ENCODE results near the gene CST6. TPM values are rescaled to one million over a fixed set of nuclear protein-coding genes. Genes with fewer than 3 reads are reported as not detected.

The CST6 gene
- total and polyA plus RNA-seq, 2 of the 13 experiments (the other 11 are each of a cell fraction or from before 2014, with no cell fraction given) = not detected

DNA sequence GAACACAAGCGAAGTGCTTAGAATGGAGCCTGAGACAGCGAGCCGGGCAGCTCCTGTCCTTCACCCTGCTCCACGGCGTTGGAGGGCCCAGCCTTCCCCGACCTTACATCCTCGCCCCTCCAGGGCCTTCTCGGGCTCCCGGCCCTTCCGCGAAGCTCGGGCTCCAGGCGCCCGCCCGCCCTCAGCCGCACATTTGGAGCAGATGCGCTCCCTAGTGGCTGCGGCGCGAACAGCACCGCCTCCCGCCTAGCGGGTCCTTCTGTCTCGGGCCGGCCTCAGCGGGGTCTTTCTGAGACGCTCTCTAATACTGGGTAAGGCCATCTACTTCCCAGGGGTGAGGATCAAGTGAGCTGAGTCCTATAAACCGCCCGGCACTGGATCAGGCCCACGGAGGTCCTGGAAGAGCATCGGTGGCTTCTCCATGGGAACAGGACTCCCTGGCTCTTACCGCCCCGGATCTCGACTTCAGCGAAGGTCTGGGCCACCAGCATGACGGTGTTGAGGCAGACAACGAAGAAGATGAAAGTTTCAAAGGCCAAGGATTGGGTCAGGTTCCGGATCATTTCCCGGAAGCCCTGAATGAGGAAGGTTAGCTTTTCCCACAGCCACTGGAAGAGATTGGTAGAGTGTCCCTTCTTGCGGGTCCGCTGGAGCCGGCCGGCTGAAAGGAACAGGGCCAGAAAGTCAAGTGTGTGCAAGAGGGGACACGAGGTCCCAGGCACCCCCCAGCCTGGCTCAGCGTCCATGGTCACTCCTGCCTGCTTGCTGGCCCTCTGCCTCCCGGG lies 10.8 kb downstream of the CST6 start (continued):
- TF ChIP-seq, protein P1, sequence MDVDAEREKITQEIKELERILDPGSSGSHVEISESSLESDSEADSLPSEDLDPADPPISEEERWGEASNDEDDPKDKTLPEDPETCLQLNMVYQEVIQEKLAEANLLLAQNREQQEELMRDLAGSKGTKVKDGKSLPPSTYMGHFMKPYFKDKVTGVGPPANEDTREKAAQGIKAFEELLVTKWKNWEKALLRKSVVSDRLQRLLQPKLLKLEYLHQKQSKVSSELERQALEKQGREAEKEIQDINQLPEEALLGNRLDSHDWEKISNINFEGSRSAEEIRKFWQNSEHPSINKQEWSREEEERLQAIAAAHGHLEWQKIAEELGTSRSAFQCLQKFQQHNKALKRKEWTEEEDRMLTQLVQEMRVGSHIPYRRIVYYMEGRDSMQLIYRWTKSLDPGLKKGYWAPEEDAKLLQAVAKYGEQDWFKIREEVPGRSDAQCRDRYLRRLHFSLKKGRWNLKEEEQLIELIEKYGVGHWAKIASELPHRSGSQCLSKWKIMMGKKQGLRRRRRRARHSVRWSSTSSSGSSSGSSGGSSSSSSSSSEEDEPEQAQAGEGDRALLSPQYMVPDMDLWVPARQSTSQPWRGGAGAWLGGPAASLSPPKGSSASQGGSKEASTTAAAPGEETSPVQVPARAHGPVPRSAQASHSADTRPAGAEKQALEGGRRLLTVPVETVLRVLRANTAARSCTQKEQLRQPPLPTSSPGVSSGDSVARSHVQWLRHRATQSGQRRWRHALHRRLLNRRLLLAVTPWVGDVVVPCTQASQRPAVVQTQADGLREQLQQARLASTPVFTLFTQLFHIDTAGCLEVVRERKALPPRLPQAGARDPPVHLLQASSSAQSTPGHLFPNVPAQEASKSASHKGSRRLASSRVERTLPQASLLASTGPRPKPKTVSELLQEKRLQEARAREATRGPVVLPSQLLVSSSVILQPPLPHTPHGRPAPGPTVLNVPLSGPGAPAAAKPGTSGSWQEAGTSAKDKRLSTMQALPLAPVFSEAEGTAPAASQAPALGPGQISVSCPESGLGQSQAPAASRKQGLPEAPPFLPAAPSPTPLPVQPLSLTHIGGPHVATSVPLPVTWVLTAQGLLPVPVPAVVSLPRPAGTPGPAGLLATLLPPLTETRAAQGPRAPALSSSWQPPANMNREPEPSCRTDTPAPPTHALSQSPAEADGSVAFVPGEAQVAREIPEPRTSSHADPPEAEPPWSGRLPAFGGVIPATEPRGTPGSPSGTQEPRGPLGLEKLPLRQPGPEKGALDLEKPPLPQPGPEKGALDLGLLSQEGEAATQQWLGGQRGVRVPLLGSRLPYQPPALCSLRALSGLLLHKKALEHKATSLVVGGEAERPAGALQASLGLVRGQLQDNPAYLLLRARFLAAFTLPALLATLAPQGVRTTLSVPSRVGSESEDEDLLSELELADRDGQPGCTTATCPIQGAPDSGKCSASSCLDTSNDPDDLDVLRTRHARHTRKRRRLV (CRISPR knock-in tag; IDR thresholded peaks at IDR 0.05) = no peak
- TF ChIP-seq ZFP36 (IDR thresholded peaks at IDR 0.05; ENCODE audit: borderline replicate concordance, low read depth, low read length, partially characterized antibody) = no peak
- TF ChIP-seq, protein P2, sequence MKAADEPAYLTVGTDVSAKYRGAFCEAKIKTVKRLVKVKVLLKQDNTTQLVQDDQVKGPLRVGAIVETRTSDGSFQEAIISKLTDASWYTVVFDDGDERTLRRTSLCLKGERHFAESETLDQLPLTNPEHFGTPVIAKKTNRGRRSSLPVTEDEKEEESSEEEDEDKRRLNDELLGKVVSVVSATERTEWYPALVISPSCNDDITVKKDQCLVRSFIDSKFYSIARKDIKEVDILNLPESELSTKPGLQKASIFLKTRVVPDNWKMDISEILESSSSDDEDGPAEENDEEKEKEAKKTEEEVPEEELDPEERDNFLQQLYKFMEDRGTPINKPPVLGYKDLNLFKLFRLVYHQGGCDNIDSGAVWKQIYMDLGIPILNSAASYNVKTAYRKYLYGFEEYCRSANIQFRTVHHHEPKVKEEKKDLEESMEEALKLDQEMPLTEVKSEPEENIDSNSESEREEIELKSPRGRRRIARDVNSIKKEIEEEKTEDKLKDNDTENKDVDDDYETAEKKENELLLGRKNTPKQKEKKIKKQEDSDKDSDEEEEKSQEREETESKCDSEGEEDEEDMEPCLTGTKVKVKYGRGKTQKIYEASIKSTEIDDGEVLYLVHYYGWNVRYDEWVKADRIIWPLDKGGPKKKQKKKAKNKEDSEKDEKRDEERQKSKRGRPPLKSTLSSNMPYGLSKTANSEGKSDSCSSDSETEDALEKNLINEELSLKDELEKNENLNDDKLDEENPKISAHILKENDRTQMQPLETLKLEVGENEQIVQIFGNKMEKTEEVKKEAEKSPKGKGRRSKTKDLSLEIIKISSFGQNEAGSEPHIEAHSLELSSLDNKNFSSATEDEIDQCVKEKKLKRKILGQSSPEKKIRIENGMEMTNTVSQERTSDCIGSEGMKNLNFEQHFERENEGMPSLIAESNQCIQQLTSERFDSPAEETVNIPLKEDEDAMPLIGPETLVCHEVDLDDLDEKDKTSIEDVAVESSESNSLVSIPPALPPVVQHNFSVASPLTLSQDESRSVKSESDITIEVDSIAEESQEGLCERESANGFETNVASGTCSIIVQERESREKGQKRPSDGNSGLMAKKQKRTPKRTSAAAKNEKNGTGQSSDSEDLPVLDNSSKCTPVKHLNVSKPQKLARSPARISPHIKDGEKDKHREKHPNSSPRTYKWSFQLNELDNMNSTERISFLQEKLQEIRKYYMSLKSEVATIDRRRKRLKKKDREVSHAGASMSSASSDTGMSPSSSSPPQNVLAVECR (CRISPR knock-in tag; IDR thresholded peaks at IDR 0.05; ENCODE audit: borderline replicate concordance) = peak; percentile 47; the same call in 1 of the 2 replicates
- TF ChIP-seq ZNF773 (CRISPR knock-in tag; IDR thresholded peaks at IDR 0.05; ENCODE audit: borderline replicate concordance) = 0 out of 2 replicates have a peak, but pooled peaks have one; percentile 34
- TF ChIP-seq MED1 (CRISPR knock-in tag; IDR thresholded peaks at IDR 0.05) = 0 out of 2 replicates have a peak, but pooled peaks have one; percentile 41
- peak; percentile 35; the same call in 1 of the 2 replicates for TF ChIP-seq RXRA (CRISPR knock-in tag; IDR thresholded peaks at IDR 0.05)
- TF ChIP-seq, protein P3, sequence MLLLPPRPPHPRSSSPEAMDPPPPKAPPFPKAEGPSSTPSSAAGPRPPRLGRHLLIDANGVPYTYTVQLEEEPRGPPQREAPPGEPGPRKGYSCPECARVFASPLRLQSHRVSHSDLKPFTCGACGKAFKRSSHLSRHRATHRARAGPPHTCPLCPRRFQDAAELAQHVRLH (CRISPR knock-in tag; IDR thresholded peaks at IDR 0.05; ENCODE audit: borderline replicate concordance, low read depth) = no peak
- no peak for TF ChIP-seq NFATC3 (CRISPR knock-in tag; IDR thresholded peaks at IDR 0.05)
- TF ChIP-seq MAFK (conservative IDR thresholded peaks at IDR 0.05 in 1 of 2, IDR thresholded peaks at IDR 0.05 in 1 of 2; ENCODE audit: low read length in 2 of 2) = no peak
- TF ChIP-seq, protein P4, sequence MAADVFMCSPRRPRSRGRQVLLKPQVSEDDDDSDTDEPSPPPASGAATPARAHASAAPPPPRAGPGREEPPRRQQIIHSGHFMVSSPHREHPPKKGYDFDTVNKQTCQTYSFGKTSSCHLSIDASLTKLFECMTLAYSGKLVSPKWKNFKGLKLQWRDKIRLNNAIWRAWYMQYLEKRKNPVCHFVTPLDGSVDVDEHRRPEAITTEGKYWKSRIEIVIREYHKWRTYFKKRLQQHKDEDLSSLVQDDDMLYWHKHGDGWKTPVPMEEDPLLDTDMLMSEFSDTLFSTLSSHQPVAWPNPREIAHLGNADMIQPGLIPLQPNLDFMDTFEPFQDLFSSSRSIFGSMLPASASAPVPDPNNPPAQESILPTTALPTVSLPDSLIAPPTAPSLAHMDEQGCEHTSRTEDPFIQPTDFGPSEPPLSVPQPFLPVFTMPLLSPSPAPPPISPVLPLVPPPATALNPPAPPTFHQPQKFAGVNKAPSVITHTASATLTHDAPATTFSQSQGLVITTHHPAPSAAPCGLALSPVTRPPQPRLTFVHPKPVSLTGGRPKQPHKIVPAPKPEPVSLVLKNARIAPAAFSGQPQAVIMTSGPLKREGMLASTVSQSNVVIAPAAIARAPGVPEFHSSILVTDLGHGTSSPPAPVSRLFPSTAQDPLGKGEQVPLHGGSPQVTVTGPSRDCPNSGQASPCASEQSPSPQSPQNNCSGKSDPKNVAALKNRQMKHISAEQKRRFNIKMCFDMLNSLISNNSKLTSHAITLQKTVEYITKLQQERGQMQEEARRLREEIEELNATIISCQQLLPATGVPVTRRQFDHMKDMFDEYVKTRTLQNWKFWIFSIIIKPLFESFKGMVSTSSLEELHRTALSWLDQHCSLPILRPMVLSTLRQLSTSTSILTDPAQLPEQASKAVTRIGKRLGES (CRISPR knock-in tag; IDR thresholded peaks at IDR 0.05; ENCODE audit: borderline replicate concordance) = no peak
- TF ChIP-seq, protein P5, sequence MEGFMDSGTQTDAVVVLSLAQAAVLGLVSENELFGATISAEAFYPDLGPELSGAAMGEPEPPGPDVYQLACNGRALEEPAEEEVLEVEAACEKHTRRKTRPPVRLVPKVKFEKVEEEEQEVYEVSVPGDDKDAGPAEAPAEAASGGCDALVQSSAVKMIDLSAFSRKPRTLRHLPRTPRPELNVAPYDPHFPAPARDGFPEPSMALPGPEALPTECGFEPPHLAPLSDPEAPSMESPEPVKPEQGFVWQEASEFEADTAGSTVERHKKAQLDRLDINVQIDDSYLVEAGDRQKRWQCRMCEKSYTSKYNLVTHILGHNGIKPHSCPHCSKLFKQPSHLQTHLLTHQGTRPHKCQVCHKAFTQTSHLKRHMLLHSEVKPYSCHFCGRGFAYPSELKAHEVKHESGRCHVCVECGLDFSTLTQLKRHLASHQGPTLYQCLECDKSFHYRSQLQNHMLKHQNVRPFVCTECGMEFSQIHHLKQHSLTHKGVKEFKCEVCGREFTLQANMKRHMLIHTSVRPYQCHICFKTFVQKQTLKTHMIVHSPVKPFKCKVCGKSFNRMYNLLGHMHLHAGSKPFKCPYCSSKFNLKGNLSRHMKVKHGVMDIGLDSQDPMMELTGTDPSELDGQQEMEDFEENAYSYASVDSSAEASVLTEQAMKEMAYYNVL (CRISPR knock-in tag; IDR thresholded peaks at IDR 0.05; ENCODE audit: borderline replicate concordance) = no peak
- TF ChIP-seq PHB2 (IDR thresholded peaks at IDR 0.05; ENCODE audit: partially characterized antibody) = no peak

Data from HepG2 (cell line).